Lower leg skin (tissue), 3 donors: ENCODE measurements around the gene CC2D1A.

Experiments
- POLR2A ChIP-seq, 2 donors: fragments of 450-650 bp; IDR thresholded peaks; one replicate each; pipeline ENCODE4 v1.6.1; 2016 to 2017; ENCODE audit warnings: antibody characterized with exemption in 2 of 2, mild to moderate bottlenecking in 1 of 2, moderate library complexity in 1 of 2
- TF ChIP-seq, protein P1 (sequence below), 3 donors: fragments of 450-650 bp; IDR thresholded peaks; one replicate each; pipeline ENCODE4 v1.5.1; 2016; ENCODE audit warnings: antibody characterized with exemption in 3 of 3, mild to moderate bottlenecking in 3 of 3, moderate library complexity in 2 of 3

DNA sequence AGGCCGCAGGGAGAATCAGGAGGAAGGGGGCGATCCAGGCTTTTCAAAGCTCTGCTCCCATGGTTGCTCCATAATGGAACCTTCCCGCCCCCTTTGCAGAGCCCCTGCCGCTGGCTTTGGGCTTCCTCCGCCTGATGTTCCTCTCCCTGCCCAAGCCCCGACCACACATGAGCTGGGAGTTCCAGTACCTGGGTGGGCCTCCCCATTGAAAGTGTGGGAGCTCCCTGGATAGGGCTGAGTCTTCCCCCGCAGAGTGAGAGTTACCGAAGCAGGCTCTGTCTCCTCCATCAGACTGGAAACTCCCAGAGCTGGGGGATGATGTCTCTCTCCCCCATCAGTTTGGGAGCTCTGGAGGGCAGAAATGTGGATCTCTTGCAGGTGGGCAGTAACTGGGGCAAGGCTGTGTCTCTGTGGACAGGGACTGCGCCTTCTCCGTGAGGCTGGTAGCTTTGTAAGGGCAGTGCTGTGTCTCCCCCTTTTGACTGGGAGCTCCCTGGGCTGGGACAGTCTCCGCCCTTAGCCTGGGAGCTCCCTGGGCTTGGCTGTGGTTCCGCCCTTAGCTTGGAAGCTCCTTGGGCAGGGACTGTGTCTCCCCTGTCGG lies 47.0 kb downstream of the CC2D1A start:
- TF ChIP-seq, protein P1, sequence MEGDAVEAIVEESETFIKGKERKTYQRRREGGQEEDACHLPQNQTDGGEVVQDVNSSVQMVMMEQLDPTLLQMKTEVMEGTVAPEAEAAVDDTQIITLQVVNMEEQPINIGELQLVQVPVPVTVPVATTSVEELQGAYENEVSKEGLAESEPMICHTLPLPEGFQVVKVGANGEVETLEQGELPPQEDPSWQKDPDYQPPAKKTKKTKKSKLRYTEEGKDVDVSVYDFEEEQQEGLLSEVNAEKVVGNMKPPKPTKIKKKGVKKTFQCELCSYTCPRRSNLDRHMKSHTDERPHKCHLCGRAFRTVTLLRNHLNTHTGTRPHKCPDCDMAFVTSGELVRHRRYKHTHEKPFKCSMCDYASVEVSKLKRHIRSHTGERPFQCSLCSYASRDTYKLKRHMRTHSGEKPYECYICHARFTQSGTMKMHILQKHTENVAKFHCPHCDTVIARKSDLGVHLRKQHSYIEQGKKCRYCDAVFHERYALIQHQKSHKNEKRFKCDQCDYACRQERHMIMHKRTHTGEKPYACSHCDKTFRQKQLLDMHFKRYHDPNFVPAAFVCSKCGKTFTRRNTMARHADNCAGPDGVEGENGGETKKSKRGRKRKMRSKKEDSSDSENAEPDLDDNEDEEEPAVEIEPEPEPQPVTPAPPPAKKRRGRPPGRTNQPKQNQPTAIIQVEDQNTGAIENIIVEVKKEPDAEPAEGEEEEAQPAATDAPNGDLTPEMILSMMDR (IDR thresholded peaks at IDR 0.05): no peak
- TF ChIP-seq POLR2A (IDR thresholded peaks at IDR 0.05): no peak
